Measurements from ENCODE around the gene SOSTDC1.

SOSTDC1 gene

GRCh38 chr7:16494551-16494950, 29.0 kb upstream of the SOSTDC1 start:
- no peak for DNase-seq
- no peaks in the 10 kb centered on the region for H3K9me3 ChIP-seq
- TF ChIP-seq CTCF (IDR thresholded peaks at IDR 0.05; ENCODE audit: low read depth, low read length), result no peak

GRCh38 chr7:16493266-16493665, 27.7 kb upstream of the SOSTDC1 start:
- Histone ChIP-seq H3K36me3 (no peaks in the 10 kb centered on the region), H3K4me3 (ENCODE audit: low read depth, low read length) (no peak overlapping the region), H3K9me3 (no peaks in the 10 kb centered on the region), H3K4me1 (no peaks in the 10 kb centered on the region), H3K27me3 (no peaks in the 10 kb centered on the region)
- TF ChIP-seq CTCF (IDR thresholded peaks at IDR 0.05; ENCODE audit: low read depth, low read length), result no peak
- DNase-seq, result no peak

More at GRCh38 chr7:16494551-16494950, 29.0 kb upstream of the SOSTDC1 start:
- no peaks in the 10 kb centered on the region for H3K27me3 ChIP-seq
- H3K4me3 ChIP-seq (ENCODE audit: low read depth, low read length), result no peak overlapping the region
- H3K36me3 ChIP-seq, result no peaks in the 10 kb centered on the region
- no peaks in the 10 kb centered on the region for H3K4me1 ChIP-seq

GRCh38 chr7:16492513-16493062, 27.1 kb upstream of the SOSTDC1 start:
- no peaks in the 10 kb centered on the region for H3K27me3 ChIP-seq
- no peaks in the 10 kb centered on the region for H3K36me3 ChIP-seq
- H3K9me3 ChIP-seq, result no peaks in the 10 kb centered on the region
- DNase-seq, result no peak
- H3K4me1 ChIP-seq, result no peaks in the 10 kb centered on the region
- no peak for TF ChIP-seq CTCF (IDR thresholded peaks at IDR 0.05; ENCODE audit: low read depth, low read length)
- H3K4me3 ChIP-seq (ENCODE audit: low read depth, low read length), result no peak overlapping the region

GRCh38 chr7:16491148-16491547, 25.6 kb upstream of the SOSTDC1 start:
- H3K36me3 ChIP-seq, result no peaks in the 10 kb centered on the region
- no peak for TF ChIP-seq CTCF (IDR thresholded peaks at IDR 0.05; ENCODE audit: low read depth, low read length)
- H3K4me3 ChIP-seq (ENCODE audit: low read depth, low read length), result no peak overlapping the region
- H3K4me1 ChIP-seq, result no peaks in the 10 kb centered on the region
- no peaks in the 10 kb centered on the region for H3K9me3 ChIP-seq
- H3K27me3 ChIP-seq, result no peaks in the 10 kb centered on the region
- DNase-seq, result no peak

DNA sequence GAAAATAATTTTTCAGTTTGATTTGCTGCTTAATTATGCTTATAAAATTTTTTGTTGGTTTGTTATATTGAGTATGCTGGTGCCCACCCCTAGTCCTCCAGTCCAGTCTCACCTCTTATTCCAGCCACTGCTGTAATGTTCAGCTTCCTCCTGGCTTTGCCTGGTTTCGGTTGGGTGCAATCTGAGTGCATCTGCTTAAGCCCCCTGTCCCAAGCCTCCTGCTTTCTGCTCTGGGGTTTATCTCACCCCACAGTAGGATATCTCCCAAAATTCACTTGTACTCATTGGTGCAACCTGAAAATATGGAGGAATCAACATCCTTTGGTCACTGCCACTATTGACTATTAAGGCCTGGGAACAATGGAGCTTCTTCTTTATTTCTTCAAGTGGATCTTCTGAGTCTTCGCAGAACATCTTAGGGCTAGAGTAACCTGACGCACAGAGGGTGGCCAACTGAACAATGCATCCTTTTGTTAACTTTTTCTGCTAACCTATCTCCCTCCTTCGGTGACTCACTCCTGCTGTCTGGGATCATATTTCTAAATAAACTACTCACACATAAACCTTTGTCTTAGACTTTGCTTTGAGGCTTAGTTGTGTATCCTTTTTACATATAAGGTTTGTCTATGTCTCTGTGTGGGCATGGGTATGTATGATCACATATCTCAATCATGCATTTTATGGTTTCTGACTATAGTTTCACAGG, 19.1 kb upstream of the SOSTDC1 start:
- TF ChIP-seq CTCF (IDR thresholded peaks at IDR 0.05; ENCODE audit: low read depth, low read length), result no peak
- Histone ChIP-seq H3K9me3 (no peaks in the 10 kb centered on the region), H3K27me3 (no peaks in the 10 kb centered on the region), H3K4me1 (no peaks in the 10 kb centered on the region), H3K36me3 (no peaks in the 10 kb centered on the region), H3K4me3 (ENCODE audit: low read depth, low read length) (no peak overlapping the region)
- DNase-seq, result no peak

GRCh38 chr7:16479591-16479990, 14.1 kb upstream of the SOSTDC1 start:
- H3K4me1 ChIP-seq, result no peaks in the 10 kb centered on the region
- TF ChIP-seq CTCF (IDR thresholded peaks at IDR 0.05; ENCODE audit: low read depth, low read length), result no peak
- no peaks in the 10 kb centered on the region for H3K9me3 ChIP-seq
- H3K4me3 ChIP-seq (ENCODE audit: low read depth, low read length), result no peak overlapping the region
- no peak for DNase-seq
- no peaks in the 10 kb centered on the region for H3K36me3 ChIP-seq
- no peaks in the 10 kb centered on the region for H3K27me3 ChIP-seq
